Skeletal muscle cell (primary cell): ENCODE measurements around the gene ALMS1.
"Not testable (repeated sequence)": the region's sequence is repeated elsewhere in the genome, so short reads cannot be mapped to it uniquely, and the experiment has no call there.

Source experiments
- DNase-seq: peaks from one replicate; pipeline ENCODE4 v3.0.0-alpha.2; 2010; ENCODE audit warnings: low read depth
- H3K4me3 ChIP-seq: 2 replicates; pipeline ENCODE4 v1.5.1; 2011; ENCODE audit warnings: low read depth, mild to moderate bottlenecking, control low read depth, low read length, moderate library complexity

Gene ALMS1

DNA sequence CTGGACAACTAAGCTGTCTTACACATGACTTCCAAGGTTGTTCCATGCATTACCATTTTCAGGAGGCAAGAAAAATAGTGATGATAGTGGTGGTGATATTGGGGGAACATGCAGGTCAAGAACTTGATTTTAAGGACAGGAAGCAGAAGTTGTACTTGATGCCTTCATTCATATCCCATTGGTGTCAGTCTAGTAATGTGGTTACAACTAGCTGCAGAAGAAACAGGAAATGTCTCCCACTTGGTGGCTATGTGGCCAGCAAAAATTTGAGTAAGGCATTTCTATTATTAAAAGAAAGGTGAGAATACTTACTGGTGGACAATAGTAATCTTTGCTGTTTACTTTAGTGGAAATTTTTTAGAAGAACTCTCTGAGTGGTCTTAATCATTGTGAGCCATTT lies 103.4 kb downstream of the ALMS1 start:
- DNase-seq, result no peak
- no peak overlapping the region for H3K4me3 ChIP-seq

DNA sequence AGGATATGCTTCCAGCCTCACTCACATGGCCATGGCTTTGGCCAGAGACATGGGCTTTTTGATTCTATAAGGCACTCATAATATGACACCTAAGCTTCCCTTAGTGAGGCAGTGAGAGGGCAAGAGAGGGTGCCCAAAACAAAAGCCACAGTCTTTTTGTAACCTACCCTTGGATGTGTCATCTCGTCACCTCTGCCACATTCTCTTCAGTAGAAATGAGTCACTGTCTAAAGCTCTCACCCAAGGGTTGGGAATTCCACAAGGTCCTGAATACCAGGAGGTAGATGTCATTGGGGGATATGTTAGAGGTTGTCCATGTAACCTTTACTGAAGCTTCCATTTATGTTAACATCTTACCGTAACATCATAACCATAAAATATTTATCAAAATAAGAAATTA lies 108.4 kb downstream of the ALMS1 start:
- H3K4me3 ChIP-seq, result no peak overlapping the region
- no peak for DNase-seq

DNA sequence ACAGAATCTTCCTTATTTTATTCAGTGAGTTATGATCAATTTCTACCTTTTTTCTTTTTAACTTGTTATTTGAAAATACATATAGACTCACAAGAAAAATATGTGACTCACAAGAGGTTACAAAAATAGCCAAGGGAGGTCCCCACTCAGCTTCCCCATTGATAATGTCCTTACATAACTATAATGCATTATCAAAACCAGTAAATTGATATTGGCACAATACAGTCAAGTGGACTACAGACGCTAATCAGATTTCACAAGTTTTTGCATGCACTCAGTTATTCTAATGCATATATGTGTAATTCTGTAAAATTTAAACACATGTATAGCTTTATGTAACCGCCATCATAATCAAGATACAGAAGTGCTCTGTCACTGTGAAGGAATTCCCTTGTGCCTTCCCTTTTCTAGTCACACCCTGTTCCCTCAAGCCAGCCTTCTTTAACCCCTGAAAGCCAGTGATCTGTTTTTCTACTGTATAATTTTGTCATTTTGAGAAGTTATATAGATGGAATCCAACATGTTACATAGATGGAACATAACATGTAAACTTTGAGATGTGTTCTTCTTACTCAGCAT lies 118.4 kb downstream of the ALMS1 start:
- H3K4me3 ChIP-seq, result no peak overlapping the region
- no peak for DNase-seq

DNA sequence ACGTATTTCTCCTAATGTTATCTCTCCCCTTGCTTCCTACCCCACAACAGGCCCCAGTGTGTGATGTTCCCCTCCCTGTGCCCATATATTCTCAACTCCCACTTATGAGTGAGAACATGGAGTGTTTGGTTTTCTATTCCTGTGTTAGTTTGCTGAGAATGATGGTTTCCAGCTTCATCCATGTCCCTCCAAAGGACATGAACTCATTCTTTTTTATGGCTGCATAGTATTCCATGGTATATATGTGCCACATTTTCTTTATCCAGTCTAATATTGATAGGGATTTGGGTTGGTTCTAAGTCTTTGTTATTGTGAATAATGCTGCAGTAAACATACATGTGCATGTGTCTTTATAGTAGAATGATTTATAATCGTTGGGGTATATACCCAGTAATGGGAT lies 119.2 kb downstream of the ALMS1 start:
- not testable (repeated sequence) for H3K4me3 ChIP-seq, DNase-seq

DNA sequence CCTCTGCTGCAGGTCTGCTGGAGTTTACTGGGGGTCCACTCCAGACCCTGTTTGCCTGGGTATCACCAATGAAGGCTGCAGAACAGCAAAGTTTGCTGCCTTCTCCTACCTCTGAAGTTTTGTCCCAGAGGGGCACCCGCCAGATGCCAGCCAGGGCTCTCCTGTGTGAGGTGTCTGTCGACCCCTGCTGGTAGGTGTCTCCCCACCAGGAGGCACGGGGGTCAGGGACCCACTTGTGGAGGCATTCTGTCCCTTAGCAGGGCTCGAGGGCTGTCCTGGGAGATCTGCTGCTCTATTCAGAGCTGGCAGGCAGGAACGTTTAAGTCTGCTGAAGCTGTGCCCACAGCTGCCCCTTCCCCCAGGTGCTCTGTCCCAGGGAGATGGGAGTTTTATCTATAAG lies 124.8 kb downstream of the ALMS1 start:
- not testable (repeated sequence) for DNase-seq, H3K4me3 ChIP-seq

DNA sequence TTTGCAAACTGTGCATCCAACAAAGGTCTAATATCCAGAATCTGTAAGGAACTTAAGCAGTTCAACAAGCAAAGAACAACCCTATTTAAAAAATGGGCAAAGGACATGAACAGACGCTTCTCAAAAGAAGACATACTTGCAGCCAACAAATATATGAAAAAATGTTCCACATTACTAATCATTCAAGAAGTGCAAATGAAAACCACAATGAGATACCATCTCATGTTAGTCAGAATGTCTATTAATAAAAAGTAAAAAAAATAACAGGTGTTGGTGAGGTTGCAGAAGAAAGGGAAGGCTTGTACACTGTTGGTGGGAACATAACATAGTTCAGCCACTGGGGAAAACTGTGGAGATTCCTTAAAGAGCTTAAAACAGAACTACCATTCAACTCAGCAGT lies 130.4 kb downstream of the ALMS1 start:
- H3K4me3 ChIP-seq, result no peak overlapping the region
- no peak for DNase-seq

DNA sequence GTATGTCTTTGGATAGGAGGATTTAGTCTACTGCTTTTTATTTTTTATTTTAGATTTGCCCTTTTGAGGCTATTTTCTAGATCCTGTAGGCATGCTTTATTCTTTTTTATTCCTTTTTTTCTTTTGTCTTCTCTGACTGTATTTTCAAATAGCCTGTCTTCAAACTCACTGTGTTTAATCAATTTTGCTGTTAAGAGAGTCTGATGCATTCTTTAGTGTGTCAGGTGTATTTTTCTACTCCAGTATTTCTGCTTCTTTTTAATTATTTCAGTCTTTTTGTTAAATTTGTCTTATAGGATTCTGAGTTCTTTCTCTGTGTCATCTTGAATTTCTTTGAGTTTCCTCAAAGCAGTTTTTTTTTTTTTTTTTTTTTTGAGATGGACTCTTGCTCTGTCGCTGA lies 143.1 kb downstream of the ALMS1 start:
- DNase-seq, result no peak
- no peak overlapping the region for H3K4me3 ChIP-seq

DNA sequence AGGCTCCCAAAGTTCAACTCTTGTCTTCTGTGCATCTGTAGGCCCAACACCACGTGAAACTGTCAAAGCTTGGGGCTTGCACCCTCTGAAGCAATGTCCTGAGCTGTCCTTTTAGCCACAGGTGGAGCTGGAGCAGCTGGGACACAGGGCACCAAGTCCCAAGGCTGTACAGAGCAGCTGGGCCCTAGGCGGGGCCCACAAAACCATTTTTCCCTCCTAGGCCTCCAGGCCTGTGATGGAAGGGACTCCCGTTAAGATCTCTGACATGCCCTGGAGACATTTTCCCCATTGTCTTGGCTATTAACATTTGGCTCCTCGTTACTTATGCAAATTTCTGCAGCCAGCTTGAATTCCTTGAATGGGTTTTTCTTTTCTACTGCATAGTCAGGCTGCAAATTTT lies 145.1 kb downstream of the ALMS1 start:
- not testable (repeated sequence) for H3K4me3 ChIP-seq, DNase-seq

DNA sequence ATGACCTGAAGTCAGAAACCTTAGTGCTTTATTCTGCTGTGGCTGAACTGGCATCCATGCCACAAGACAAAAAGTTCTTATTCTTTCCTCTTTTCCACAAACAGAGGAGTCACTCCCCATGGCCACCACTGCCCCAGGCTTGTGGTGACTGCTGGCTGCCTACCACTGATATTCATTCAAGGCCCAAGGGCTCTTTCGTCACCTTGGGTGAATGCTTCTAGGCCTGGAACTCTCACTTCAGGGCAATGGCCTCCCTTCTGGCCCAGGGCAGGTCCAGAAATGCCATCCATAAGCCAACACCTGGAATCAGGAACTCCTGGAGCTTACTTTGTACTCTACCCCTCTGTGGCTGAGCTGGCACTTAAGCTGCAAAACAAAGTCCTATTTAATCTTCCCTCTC lies 146.7 kb downstream of the ALMS1 start:
- H3K4me3 ChIP-seq, result no peak overlapping the region
- DNase-seq, result no peak

DNA sequence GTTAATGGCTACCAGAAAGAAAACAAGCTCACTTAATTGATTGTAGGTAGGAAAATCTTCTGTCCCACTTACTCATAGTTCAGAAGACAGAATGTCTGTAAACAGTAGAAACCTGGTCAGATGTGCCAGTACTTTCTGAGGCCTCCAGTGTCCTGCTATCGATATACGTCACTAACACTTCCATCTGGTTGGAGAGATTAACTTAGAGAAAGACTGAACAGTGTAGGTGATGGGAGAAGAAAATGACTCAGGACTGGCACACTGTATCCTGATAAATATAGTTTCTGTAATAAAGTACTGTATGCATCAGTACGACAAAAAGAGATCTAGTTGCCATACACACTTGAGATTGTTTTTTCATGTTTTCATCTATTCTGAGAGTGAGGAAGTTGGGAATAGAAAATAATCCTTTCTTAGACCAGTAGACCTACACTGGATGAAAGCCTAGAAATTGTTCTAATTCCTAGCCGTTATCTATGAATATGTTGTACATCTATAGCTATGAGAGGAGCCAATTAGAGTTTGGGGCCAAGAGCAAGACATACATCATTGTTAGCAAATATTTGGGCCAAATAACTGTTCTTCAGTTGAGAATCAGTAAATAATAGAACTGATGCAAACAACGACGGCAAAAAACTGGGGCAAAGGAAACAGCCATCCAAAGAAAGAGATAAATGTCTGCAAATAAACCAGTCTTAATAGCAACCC lies 150.7 kb downstream of the ALMS1 start:
- DNase-seq, result no peak
- H3K4me3 ChIP-seq, result no peak overlapping the region

DNA sequence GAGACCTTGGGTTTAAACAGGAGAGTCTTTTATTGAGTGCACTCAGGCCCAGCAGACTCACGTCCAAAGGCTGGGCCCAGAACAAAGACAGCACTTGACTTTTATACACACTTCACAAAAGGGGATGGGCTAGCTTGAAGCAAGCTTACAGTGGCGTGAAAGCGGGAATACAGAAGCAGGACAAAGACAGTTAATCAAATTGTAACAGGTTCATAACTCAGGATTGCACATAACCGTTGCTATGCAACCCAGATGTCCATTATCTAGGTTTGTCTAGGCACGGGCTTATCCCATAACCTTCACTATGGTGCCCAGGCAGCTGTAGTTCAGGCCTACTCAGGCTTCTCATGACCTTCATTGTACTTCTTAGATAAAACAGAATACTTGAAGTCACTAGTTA lies 175.2 kb downstream of the ALMS1 start:
- H3K4me3 ChIP-seq, DNase-seq: not testable (repeated sequence)

DNA sequence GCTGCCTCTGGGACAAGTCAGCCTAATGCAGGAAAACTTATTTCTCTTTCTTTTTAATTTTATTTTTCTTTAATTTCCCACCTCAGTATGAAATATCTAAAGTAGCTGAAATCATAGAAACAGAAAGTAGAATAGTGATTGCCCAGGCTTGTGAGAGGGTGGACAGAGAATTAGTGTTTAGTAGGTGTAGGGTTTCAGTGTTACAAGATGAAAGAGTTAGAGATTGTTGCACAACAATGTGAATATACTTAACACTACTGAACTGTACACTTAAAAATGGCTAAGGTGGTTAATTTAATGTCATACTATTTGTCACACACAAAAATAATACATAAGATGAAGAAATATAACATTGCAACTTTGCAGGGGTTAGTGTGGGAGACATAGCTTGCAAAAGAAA lies 175.8 kb downstream of the ALMS1 start:
- no peak for DNase-seq
- no peak overlapping the region for H3K4me3 ChIP-seq

DNA sequence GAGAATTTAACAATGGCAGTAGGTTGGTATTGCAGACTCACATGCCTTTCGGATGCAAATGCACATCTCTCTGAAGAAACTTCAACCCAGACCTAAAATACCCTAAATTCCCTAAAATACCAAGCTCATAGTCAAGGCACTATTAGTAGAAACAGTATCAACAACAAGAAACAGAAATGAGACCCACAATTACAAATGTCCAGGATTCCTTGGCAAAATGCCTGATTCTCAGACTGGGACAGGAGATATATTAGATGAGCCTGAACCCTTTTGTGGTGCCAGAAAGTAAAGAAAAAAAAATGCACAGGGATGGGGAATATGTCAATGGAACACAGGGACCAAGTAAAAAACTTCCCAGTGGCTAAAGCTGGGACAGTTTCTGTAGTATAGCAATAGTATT lies 179.3 kb downstream of the ALMS1 start:
- no peak for DNase-seq

DNA sequence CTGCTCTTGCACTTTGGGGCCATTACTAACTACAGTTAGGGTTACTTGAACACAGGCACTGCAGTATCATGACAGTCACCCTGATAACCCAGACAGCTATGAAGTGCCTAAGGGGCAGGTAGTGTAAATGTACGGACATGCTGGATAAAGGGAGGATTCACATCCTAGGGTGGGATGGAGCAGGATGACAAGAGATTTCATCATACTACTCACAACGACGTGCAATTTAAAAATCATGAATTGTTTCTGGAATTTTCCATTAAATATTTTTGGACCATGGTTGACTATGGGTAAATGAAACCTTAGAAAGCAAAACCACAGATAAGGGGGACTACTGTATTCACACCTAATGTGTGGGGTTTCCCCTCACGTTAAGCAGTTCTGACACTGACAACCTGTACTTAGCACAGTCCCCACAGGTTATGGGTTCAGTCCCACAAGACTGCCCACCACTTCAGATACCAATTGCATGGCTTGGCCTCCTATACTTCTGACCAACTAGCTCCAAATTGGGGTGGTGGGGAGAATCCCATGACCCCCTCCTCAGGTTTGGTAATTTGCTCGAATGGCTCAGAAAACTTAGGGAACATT lies 180.7 kb downstream of the ALMS1 start:
- no peak for DNase-seq
- no peak overlapping the region for H3K4me3 ChIP-seq

More for the DNA sequence above, 179.3 kb downstream of the ALMS1 start:
- no peak overlapping the region for H3K4me3 ChIP-seq

DNA sequence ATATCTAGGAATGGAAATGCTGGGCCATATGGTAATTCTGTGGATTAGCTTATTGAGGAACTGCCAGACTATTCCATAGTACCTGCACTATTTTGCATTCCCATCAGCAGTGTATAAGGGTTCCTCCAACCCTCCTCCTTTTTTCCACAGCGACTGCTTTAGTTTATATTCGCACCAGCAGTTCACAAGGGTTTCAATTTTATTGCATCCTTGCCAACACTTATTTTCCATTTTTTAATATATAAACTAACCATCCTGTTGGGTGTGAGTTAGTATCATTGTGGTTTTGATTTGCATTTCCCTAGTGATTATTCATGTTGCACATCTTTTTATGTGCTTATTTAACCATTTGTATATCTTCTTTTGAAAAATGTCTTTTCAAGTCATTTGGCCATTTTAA lies 189.6 kb downstream of the ALMS1 start:
- DNase-seq, result no peak
- no peak overlapping the region for H3K4me3 ChIP-seq

DNA sequence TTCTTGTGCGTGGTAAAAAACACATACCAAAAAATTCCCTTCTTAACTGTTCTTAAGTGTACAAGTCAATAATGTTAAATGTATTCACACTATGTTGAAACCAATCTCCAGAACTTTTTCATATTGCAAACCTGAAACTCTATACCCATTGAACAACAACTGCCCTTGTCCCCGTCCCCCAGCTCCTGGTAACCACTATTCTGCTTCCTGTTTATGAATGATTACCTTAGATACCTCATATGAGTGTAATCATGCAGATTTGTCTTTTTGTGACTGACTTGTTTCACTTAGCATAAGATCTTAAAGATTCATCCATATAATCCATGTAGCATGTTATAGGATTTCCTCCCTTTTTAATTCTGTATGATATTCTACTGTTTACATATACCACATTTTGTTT lies 196.7 kb downstream of the ALMS1 start:
- DNase-seq, result no peak
- no peak overlapping the region for H3K4me3 ChIP-seq

DNA sequence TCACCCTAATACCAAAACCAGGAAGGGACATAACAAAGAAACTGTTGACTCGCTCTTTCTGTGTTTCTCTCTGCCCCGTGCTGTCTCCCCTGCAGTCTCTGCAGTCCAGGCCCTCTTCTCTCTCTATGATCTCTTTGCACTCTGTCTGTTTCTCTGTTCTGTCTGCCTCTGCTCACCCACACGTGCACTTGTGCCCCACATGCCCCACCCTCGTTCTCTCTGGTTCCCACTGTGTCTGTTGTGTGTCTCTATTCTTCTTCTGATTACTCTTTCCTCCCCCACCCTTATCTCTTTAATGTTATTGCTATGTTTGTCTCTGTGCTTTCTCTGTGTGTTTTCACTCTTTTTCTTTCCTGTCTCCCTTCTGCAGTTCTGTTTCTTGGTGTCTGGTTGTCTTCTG lies 202.5 kb downstream of the ALMS1 start:
- H3K4me3 ChIP-seq, result no peak overlapping the region
- no peak for DNase-seq

DNA sequence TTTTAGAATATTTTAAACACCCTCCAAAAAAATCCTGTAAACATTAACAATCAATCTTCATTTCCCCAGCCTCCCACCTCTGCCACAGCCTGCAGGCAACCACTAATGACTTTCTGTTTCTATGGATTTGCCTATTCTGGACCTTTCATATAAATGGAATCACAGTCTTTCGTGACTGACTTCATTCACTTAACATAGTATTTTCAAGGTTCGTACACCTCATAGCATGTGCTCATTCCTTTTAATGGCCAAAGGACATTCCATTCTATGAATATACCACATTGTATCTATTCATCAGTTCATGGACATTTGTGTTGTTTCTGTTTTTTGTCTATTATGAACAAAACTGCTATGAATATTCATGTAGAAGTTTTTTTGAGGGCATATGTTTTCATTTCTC lies 208.0 kb downstream of the ALMS1 start:
- no peak overlapping the region for H3K4me3 ChIP-seq
- DNase-seq, result no peak

DNA sequence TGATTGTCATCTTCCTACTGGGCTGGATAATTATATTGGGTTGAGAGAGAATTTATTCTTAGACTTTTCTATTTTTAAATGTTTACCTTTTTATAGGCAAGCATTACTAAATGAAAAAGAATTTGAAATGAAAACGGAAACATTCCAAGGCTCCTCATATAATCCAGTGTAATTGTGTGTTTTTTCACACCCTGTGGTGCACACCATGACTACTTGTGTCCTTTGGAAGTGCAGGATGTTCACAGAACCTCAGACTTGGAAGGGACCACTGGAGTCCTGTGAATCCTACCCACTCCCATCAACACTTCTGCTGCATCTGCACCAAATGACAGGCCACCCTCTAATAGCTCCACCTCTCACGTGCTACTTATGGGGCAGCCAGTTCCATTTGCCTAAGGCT lies 208.6 kb downstream of the ALMS1 start:
- no peak overlapping the region for H3K4me3 ChIP-seq
- no peak for DNase-seq

DNA sequence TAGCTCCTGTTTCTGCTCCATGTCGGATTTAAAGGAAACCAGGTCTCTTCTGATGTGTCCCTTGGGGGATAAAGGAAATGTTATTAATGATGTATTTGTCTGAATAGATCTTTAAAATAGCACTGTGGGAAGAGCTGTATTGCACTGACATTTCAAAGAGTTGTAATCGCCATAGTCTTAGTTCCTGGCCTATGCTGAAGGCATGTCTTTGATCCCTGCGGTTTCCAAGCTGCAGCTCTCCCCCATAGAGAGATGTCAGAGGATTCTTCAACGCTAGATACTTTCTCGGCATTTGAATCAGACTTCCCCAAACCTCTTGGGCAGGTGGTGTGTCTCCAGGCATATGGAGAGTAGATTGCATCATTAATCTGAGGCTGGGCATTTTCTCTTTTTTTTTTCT lies 216.1 kb downstream of the ALMS1 start:
- H3K4me3 ChIP-seq, result no peak overlapping the region
- DNase-seq, result no peak

DNA sequence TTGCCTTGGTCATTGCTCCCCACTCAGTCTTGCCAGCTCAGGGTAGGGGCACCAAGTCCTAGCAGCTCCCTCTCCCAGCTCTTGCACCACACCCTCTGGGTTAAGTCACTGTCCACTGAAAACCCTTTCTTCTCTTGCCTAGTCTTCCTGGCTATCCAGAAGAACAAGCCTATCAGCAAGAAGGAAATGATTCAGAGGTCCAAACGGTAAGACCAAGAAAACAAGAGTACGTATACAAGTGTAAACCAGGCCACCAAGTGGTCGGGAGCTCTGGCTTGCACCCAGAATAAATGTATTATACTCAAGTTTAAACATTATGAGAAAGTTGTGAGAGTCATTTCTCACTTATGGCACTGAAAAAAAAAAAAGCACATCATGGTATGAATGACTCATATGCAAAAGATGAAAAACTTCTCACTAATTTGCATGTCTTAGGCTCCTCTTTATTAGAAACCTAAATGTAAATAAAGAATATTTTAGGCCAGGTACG lies 217.5 kb downstream of the ALMS1 start:
- not testable (repeated sequence) for DNase-seq, H3K4me3 ChIP-seq
